Raji (cell line): Measurements from ENCODE around the gene PLSCR5.

ENCODE experiments used
- POLR2A ChIP-seq: IDR thresholded peaks from 2 replicates; pipeline ENCODE4 v1.6.1; 2011; ENCODE audit warnings: low read depth, low read length, control low read depth; ENCODE audit not compliant: insufficient read depth

The PLSCR5 gene

DNA sequence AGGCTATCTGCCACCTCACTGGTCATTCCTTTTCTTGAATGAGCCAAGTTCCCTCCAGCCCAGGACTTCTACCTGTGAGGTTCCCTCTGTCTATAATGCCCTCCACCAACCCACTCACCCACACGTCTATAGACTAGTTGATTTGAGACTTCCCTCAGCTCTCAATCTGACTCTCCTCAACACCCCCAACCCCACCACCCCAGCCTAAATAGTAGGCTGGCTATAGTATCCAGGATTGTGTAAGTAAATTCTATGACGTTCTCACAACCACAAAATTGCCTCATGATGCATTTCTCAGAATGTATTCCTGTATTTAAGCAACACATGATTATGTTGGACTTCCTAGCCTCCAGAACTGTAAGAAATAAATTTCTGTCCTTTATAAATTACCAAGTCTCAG, 63.0 kb downstream of the PLSCR5 start:
- no peak for TF ChIP-seq POLR2A

DNA sequence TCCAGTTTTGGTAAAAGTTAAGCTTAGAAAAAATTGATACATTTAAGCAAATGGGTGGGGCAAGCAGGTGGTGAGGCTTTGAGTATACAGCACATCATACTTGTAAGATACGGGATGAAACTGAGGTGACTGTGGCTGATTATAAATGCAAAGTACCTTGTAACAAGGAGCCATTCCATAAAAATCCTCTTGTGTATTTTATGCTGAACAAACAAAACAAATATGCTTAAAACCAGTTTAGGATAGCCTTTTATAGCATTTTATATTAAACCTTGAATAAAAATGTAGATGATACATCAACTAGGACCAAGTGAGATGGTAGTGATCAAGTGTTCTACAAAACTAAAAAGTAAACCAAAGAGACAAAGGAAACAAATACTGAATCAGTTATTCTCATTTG, 64.2 kb downstream of the PLSCR5 start:
- no peak for TF ChIP-seq POLR2A

DNA sequence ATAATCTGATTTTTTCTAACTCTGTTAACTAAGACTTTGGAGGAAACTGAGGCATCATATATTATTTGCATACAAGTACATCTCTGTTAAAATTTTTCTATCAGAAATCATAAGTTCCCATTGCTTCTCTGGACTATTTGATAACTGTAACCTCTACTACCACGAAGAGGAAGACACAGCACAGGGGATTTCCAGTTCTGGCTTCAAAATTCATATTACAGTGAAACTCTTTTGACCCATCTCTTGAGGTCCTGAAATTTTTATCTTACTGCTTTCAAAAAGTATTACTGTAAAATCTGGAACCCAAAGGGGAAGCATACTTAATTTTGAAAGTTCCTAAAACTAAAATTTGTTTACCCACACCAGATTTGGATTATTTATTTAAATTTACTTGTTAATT, 64.9 kb downstream of the PLSCR5 start:
- no peak for TF ChIP-seq POLR2A

DNA sequence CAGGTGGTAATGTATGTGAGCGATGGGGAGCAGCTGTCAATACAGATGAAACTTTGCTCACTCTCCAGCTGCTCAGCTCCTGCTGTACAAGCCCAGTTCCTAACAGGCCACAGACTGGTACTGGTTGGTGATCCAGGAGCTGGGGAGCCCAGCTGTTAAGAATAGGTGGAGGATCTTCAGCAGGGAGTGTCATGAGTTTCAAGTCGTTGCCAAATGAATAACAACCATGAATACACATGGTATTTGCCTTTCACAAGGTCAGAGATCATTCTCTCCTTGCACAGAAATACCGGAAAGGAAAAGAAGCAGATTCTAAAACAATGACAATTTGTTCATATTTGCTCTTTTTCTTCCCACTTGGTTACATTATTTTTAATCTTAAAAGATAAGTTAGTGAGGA, 65.8 kb downstream of the PLSCR5 start:
- TF ChIP-seq POLR2A, result no peak

DNA sequence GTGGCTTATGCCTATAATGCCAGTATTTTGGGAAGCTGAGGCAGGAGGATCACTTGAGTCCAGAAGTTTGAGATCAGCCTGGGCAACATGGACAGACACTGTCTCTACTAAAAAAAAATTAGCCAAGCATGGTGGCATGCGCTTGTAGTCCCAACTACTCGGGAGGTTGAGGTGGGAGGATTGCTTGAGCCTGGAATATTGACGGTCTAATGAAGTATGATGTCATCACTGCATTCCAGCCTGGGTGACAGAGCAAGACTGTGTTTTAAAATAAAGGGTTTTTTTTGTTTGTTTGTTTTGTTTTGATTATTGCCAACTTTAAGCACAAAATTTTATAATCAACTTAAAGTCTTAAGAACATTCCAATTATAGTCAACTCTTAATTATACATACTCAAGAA, 67.5 kb downstream of the PLSCR5 start:
- no peak for TF ChIP-seq POLR2A

DNA sequence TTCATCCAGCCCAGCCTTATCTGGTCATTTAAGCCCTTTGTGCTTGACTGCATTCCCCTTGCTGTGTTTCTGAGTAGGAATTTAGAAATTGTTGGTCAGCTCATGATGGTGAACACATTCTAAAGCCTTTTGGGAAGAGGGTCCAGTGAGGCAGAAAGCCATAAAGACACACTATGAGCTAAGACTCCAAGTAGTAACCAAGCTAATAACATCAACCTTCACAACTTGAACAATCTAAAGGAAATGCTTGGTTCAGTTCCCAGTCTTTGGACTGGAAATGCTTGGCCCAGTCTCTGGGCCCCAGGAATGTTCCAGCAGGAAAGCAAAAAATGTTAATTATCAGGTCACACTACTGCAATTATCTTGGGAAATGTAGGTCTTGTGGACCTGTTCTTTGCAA, 68.5 kb downstream of the PLSCR5 start:
- no peak for TF ChIP-seq POLR2A
